HG02610 (cell line): ENCODE results near the gene SYS1.
"Not testable (repeated sequence)": the region's sequence is repeated elsewhere in the genome, so short reads cannot be mapped to it uniquely, and the experiment has no call there.

Source experiments
- ATAC-seq: cut with Tn5 transposase; IDR thresholded peaks from one replicate; pipeline ENCODE4 v1.9.1; 2021; ENCODE audit warnings: mild to moderate bottlenecking, moderate library complexity; ENCODE audit not compliant: unreplicated experiment

Gene SYS1

GRCh38 chr20:45339799-45340198 lies 23.2 kb upstream of the SYS1 start:
- no peak for ATAC-seq

- no peak for ATAC-seq
These were observed 22.6 kb upstream of the SYS1 start for GRCh38 chr20:45340236-45340847.

- ATAC-seq = no peak
These were observed 22.0 kb upstream of the SYS1 start for GRCh38 chr20:45340951-45341350.

GRCh38 chr20:45341579-45341938 lies 21.4 kb upstream of the SYS1 start:
- ATAC-seq = no peak

GRCh38 chr20:45341939-45342854 lies 20.8 kb upstream of the SYS1 start:
- ATAC-seq = no peak

GRCh38 chr20:45342855-45343531 lies 20.0 kb upstream of the SYS1 start:
- no peak for ATAC-seq

GRCh38 chr20:45343532-45344167 lies 19.3 kb upstream of the SYS1 start:
- no peak for ATAC-seq

- ATAC-seq = no peak
These were observed 18.6 kb upstream of the SYS1 start for GRCh38 chr20:45344168-45344860.

- no peak for ATAC-seq
These were observed 17.6 kb upstream of the SYS1 start for GRCh38 chr20:45345104-45345936.

GRCh38 chr20:45346291-45346718 lies 16.7 kb upstream of the SYS1 start:
- ATAC-seq = no peak

GRCh38 chr20:45346851-45347250 lies 16.1 kb upstream of the SYS1 start:
- no peak for ATAC-seq

GRCh38 chr20:45347297-45347935 lies 15.5 kb upstream of the SYS1 start:
- ATAC-seq = no peak

GRCh38 chr20:45347936-45348778 lies 14.8 kb upstream of the SYS1 start, which contains the start of gene SDC4:
SDC4 (minus strand) TSS chr20:45348424; CDS start chr20:45348384, 40 bp downstream.
- no peak for ATAC-seq

GRCh38 chr20:45350217-45350616 lies 12.7 kb upstream of the SYS1 start:
- no peak for ATAC-seq

GRCh38 chr20:45350795-45351194 lies 12.2 kb upstream of the SYS1 start:
- ATAC-seq = not testable (repeated sequence)

- no peak for ATAC-seq
These were observed 10.2 kb upstream of the SYS1 start for GRCh38 chr20:45352729-45353128.

- no peak for ATAC-seq
These were observed 9.2 kb upstream of the SYS1 start for GRCh38 chr20:45353746-45354145.
